ENCODE measurements around the gene DIPK1A.
A peak's percentile ranks its signal among the peaks of the same experiment; 100 is the strongest.

Gene DIPK1A

GRCh38 chr1:92961131-92961895 is at the start of gene DIPK1A:
Gene DIPK1A (minus strand): TSS chr1:92961462. CDS start chr1:92961429, 33 bp downstream.
- Histone ChIP-seq H3K4me1 (ENCODE audit: insufficient read depth, insufficient read length) (no peaks in the 10 kb centered on the region), H3K4me3 (ENCODE audit: insufficient read length, low read depth) (peak within 1 kb of the TSS; percentile 70), H3K9ac (ENCODE audit: insufficient read length, low read depth) (peak within 1 kb of the TSS; percentile 87), H3K36me3 (ENCODE audit: insufficient read depth, insufficient read length, low read length) (no peaks in the 10 kb centered on the region), H3K27me3 (ENCODE audit: insufficient read depth, insufficient read length) (peaks cover 8% of the 10 kb centered on the region), H3K9me3 (ENCODE audit: insufficient read depth, low read length) (no peaks in the 10 kb centered on the region)
- TF ChIP-seq ZNF274 (IDR thresholded peaks at IDR 0.05; ENCODE audit: low read depth, low read length) (no peak), YY1 (IDR thresholded peaks at IDR 0.05; ENCODE audit: insufficient read depth, insufficient read length) (no peak), SUZ12 (IDR thresholded peaks at IDR 0.05; ENCODE audit: extremely low read depth, insufficient read depth, insufficient read length) (no peak)
- peak; percentile 72 for DNase-seq (ENCODE audit: low read depth, low spot score)

GRCh38 chr1:93007941-93008577 is 46.8 kb upstream of the DIPK1A start:
- DNase-seq (ENCODE audit: low read depth, low spot score), result no peak
- Histone ChIP-seq H3K36me3 (ENCODE audit: insufficient read depth, insufficient read length, low read length) (no peaks in the 10 kb centered on the region), H3K9me3 (ENCODE audit: insufficient read depth, low read length) (no peaks in the 10 kb centered on the region), H3K9ac (ENCODE audit: insufficient read length, low read depth) (no peak overlapping the region), H3K4me3 (ENCODE audit: insufficient read length, low read depth) (no peak overlapping the region), H3K4me1 (ENCODE audit: insufficient read depth, insufficient read length) (no peaks in the 10 kb centered on the region), H3K27me3 (ENCODE audit: insufficient read depth, insufficient read length) (no peaks in the 10 kb centered on the region)
- TF ChIP-seq ZNF274 (IDR thresholded peaks at IDR 0.05; ENCODE audit: low read depth, low read length) (no peak), YY1 (IDR thresholded peaks at IDR 0.05; ENCODE audit: insufficient read depth, insufficient read length) (no peak), SUZ12 (IDR thresholded peaks at IDR 0.05; ENCODE audit: extremely low read depth, insufficient read depth, insufficient read length) (no peak)

GRCh38 chr1:93005252-93005598 is 44.0 kb upstream of the DIPK1A start:
- H3K4me3 ChIP-seq (ENCODE audit: insufficient read length, low read depth), result no peak overlapping the region
- no peak overlapping the region for H3K9ac ChIP-seq (ENCODE audit: insufficient read length, low read depth)
- TF ChIP-seq SUZ12 (IDR thresholded peaks at IDR 0.05; ENCODE audit: extremely low read depth, insufficient read depth, insufficient read length), result no peak
- TF ChIP-seq YY1 (IDR thresholded peaks at IDR 0.05; ENCODE audit: insufficient read depth, insufficient read length), result no peak
- no peak for TF ChIP-seq ZNF274 (IDR thresholded peaks at IDR 0.05; ENCODE audit: low read depth, low read length)
- H3K36me3 ChIP-seq (ENCODE audit: insufficient read depth, insufficient read length, low read length), result no peaks in the 10 kb centered on the region
- H3K27me3 ChIP-seq (ENCODE audit: insufficient read depth, insufficient read length), result no peaks in the 10 kb centered on the region
- no peaks in the 10 kb centered on the region for H3K4me1 ChIP-seq (ENCODE audit: insufficient read depth, insufficient read length)
- DNase-seq (ENCODE audit: low read depth, low spot score), result no peak
- H3K9me3 ChIP-seq (ENCODE audit: insufficient read depth, low read length), result no peaks in the 10 kb centered on the region

- Histone ChIP-seq H3K36me3 (ENCODE audit: insufficient read depth, insufficient read length, low read length) (no peaks in the 10 kb centered on the region), H3K4me3 (ENCODE audit: insufficient read length, low read depth) (no peak overlapping the region), H3K27me3 (ENCODE audit: insufficient read depth, insufficient read length) (no peaks in the 10 kb centered on the region), H3K9me3 (ENCODE audit: insufficient read depth, low read length) (no peaks in the 10 kb centered on the region), H3K9ac (ENCODE audit: insufficient read length, low read depth) (no peak overlapping the region), H3K4me1 (ENCODE audit: insufficient read depth, insufficient read length) (no peaks in the 10 kb centered on the region)
- DNase-seq (ENCODE audit: low read depth, low spot score), result no peak
- no peak for TF ChIP-seq YY1 (IDR thresholded peaks at IDR 0.05; ENCODE audit: insufficient read depth, insufficient read length)
- TF ChIP-seq ZNF274 (IDR thresholded peaks at IDR 0.05; ENCODE audit: low read depth, low read length), result no peak
- TF ChIP-seq SUZ12 (IDR thresholded peaks at IDR 0.05; ENCODE audit: extremely low read depth, insufficient read depth, insufficient read length), result no peak
Observed at GRCh38 chr1:93004566-93005251, 43.4 kb upstream of the DIPK1A start.

- Histone ChIP-seq H3K4me1 (ENCODE audit: insufficient read depth, insufficient read length) (no peaks in the 10 kb centered on the region), H3K9ac (ENCODE audit: insufficient read length, low read depth) (no peak overlapping the region), H3K9me3 (ENCODE audit: insufficient read depth, low read length) (no peaks in the 10 kb centered on the region), H3K27me3 (ENCODE audit: insufficient read depth, insufficient read length) (no peaks in the 10 kb centered on the region), H3K36me3 (ENCODE audit: insufficient read depth, insufficient read length, low read length) (no peaks in the 10 kb centered on the region), H3K4me3 (ENCODE audit: insufficient read length, low read depth) (no peak overlapping the region)
- DNase-seq (ENCODE audit: low read depth, low spot score), result no peak
- TF ChIP-seq YY1 (IDR thresholded peaks at IDR 0.05; ENCODE audit: insufficient read depth, insufficient read length), result no peak
- no peak for TF ChIP-seq SUZ12 (IDR thresholded peaks at IDR 0.05; ENCODE audit: extremely low read depth, insufficient read depth, insufficient read length)
- no peak for TF ChIP-seq ZNF274 (IDR thresholded peaks at IDR 0.05; ENCODE audit: low read depth, low read length)
Observed at GRCh38 chr1:93003981-93004380, 42.7 kb upstream of the DIPK1A start.

- Histone ChIP-seq H3K36me3 (ENCODE audit: insufficient read depth, insufficient read length, low read length) (no peaks in the 10 kb centered on the region), H3K4me3 (ENCODE audit: insufficient read length, low read depth) (no peak overlapping the region), H3K27me3 (ENCODE audit: insufficient read depth, insufficient read length) (no peaks in the 10 kb centered on the region), H3K9me3 (ENCODE audit: insufficient read depth, low read length) (no peaks in the 10 kb centered on the region), H3K4me1 (ENCODE audit: insufficient read depth, insufficient read length) (no peaks in the 10 kb centered on the region), H3K9ac (ENCODE audit: insufficient read length, low read depth) (no peak overlapping the region)
- DNase-seq (ENCODE audit: low read depth, low spot score), result no peak
- TF ChIP-seq YY1 (IDR thresholded peaks at IDR 0.05; ENCODE audit: insufficient read depth, insufficient read length), result no peak
- TF ChIP-seq ZNF274 (IDR thresholded peaks at IDR 0.05; ENCODE audit: low read depth, low read length), result no peak
- TF ChIP-seq SUZ12 (IDR thresholded peaks at IDR 0.05; ENCODE audit: extremely low read depth, insufficient read depth, insufficient read length), result no peak
Observed at GRCh38 chr1:93002781-93003180, 41.5 kb upstream of the DIPK1A start.

- TF ChIP-seq SUZ12 (IDR thresholded peaks at IDR 0.05; ENCODE audit: extremely low read depth, insufficient read depth, insufficient read length) (no peak), ZNF274 (IDR thresholded peaks at IDR 0.05; ENCODE audit: low read depth, low read length) (no peak), YY1 (IDR thresholded peaks at IDR 0.05; ENCODE audit: insufficient read depth, insufficient read length) (no peak)
- Histone ChIP-seq H3K4me3 (ENCODE audit: insufficient read length, low read depth) (no peak overlapping the region), H3K27me3 (ENCODE audit: insufficient read depth, insufficient read length) (no peaks in the 10 kb centered on the region), H3K9ac (ENCODE audit: insufficient read length, low read depth) (no peak overlapping the region), H3K9me3 (ENCODE audit: insufficient read depth, low read length) (no peaks in the 10 kb centered on the region), H3K36me3 (ENCODE audit: insufficient read depth, insufficient read length, low read length) (no peaks in the 10 kb centered on the region), H3K4me1 (ENCODE audit: insufficient read depth, insufficient read length) (no peaks in the 10 kb centered on the region)
- no peak for DNase-seq (ENCODE audit: low read depth, low spot score)
Observed at GRCh38 chr1:93001893-93002292, 40.6 kb upstream of the DIPK1A start.
